Measurements from ENCODE around the gene COL8A1.
"Not testable (repeated sequence)": the region's sequence is repeated elsewhere in the genome, so short reads cannot be mapped to it uniquely, and the experiment has no call there.

The COL8A1 gene

GRCh38 chr3:99638167-99638948 is at the start of gene COL8A1:
COL8A1 (plus strand) TSS chr3:99638594; CDS start chr3:99790683, 152,089 bp downstream.
- H3K4me3 ChIP-seq, result peak within 1 kb of the TSS; percentile 88
- DNase-seq (ENCODE audit: low spot score), result peak; percentile 94
- peak within 1 kb of the TSS; percentile 93 to 98 for H3K27ac ChIP-seq
- no peak for TF ChIP-seq CTCF (IDR thresholded peaks at IDR 0.05)

GRCh38 chr3:99589168-99589567 is 49.2 kb upstream of the COL8A1 start:
- not testable (repeated sequence) for DNase-seq (ENCODE audit: low spot score); H3K4me3 ChIP-seq; H3K27ac ChIP-seq

GRCh38 chr3:99599894-99600293 is 38.5 kb upstream of the COL8A1 start:
- Histone ChIP-seq H3K27ac (no peak overlapping the region), H3K4me3 (no peak overlapping the region)
- DNase-seq (ENCODE audit: low spot score), result no peak
- no peak for TF ChIP-seq CTCF (IDR thresholded peaks at IDR 0.05)

GRCh38 chr3:99601515-99601914 is 36.9 kb upstream of the COL8A1 start:
- TF ChIP-seq CTCF (IDR thresholded peaks at IDR 0.05), result no peak
- Histone ChIP-seq H3K27ac (no peak overlapping the region), H3K4me3 (no peak overlapping the region)
- no peak for DNase-seq (ENCODE audit: low spot score)

- H3K27ac ChIP-seq, result no peak overlapping the region
- no peak for TF ChIP-seq CTCF (IDR thresholded peaks at IDR 0.05)
- H3K4me3 ChIP-seq, result no peak overlapping the region
- DNase-seq (ENCODE audit: low spot score), result no peak
Measured at GRCh38 chr3:99602183-99602582, 36.2 kb upstream of the COL8A1 start.

GRCh38 chr3:99607151-99607550 is 31.2 kb upstream of the COL8A1 start:
- DNase-seq (ENCODE audit: low spot score), result no peak
- TF ChIP-seq CTCF (IDR thresholded peaks at IDR 0.05), result no peak
- H3K27ac ChIP-seq, result no peak overlapping the region
- H3K4me3 ChIP-seq, result no peak overlapping the region

- H3K27ac ChIP-seq, result no peak overlapping the region
- DNase-seq (ENCODE audit: low spot score), result no peak
- TF ChIP-seq CTCF (IDR thresholded peaks at IDR 0.05), result no peak
- no peak overlapping the region for H3K4me3 ChIP-seq
Measured at GRCh38 chr3:99614768-99615167, 23.6 kb upstream of the COL8A1 start.
